Panc1 (cell line): ENCODE measurements around the gene CDH16. TPM values are rescaled to one million over a fixed set of nuclear protein-coding genes. Genes with fewer than 3 reads are reported as not detected.

ENCODE experiments used
- ATAC-seq: fragments of 200-7000 bp; cut with Tn5 transposase; 2 replicates; pipeline ENCODE4 v1.9.1; 2020; ENCODE audit warnings: mild to moderate bottlenecking, moderate library complexity
- BruUV-seq: library from RNA; stranded (reverse); fragments of 400-500 nt; replicated peaks from 2 replicates; lab custom pipeline; 2021; lab: Mats Ljungman, UMichigan
- CTCF ChIA-PET: fragments of 300-600 bp; sonication (Branson Sonifier 250); formaldehyde crosslinking; loops from one replicate; lab custom pipeline; 2022; ENCODE audit warnings: antibody characterized with exemption; lab: Charles Lee
- POLR2A ChIA-PET: fragments of 300-600 bp; sonication (Branson Sonifier 250); formaldehyde crosslinking; loops from one replicate; lab custom pipeline; 2022; ENCODE audit warnings: antibody characterized with exemption; lab: Charles Lee
- DNase-seq: peaks from one replicate; pipeline ENCODE4 v3.0.0-alpha.2; 2010; ENCODE audit warnings: low read depth, low spot score
- H3K27ac ChIP-seq: 2 replicates; pipeline ENCODE4 v1.5.1; 2011; ENCODE audit warnings: mild to moderate bottlenecking, low read length, inconsistent platforms
- H3K27me3 ChIP-seq: fragments of 200-500 bp; sonication (Bioruptor generic); 2 replicates; pipeline ENCODE4 v1.6.0; 2014; ENCODE audit warnings: low read length, inconsistent platforms; ENCODE audit not compliant: control insufficient read depth, insufficient read depth
- H3K36me3 ChIP-seq: fragments of 200-500 bp; sonication (Bioruptor generic); 2 replicates; pipeline ENCODE4 v1.5.1; 2014; ENCODE audit warnings: inconsistent platforms, mild to moderate bottlenecking, low read length, moderate library complexity; ENCODE audit not compliant: control insufficient read depth, insufficient read depth
- H3K4me1 ChIP-seq: 2 replicates; pipeline ENCODE4 v1.5.1; 2011; ENCODE audit warnings: inconsistent platforms, mild to moderate bottlenecking, low read length, moderate library complexity; ENCODE audit not compliant: control insufficient read depth, insufficient read depth
- H3K4me3 ChIP-seq, 2 experiments: 2 replicates each; pipeline ENCODE4 v1.5.1; 2011 to 2012; ENCODE audit warnings: low read depth in 2 of 2, low read length in 2 of 2, mild to moderate bottlenecking in 2 of 2, inconsistent platforms in 1 of 2, moderate library complexity in 1 of 2
- H3K9me3 ChIP-seq: fragments of 200-500 bp; sonication (Bioruptor generic); 2 replicates; pipeline ENCODE4 v1.5.1; 2014; ENCODE audit warnings: low read depth, mild to moderate bottlenecking, inconsistent platforms, low read length, moderate library complexity; ENCODE audit not compliant: control insufficient read depth, insufficient read depth
- CTCF ChIP-seq: fragments of 450-650 bp; IDR thresholded peaks from 2 replicates; pipeline ENCODE4 v1.5.1; 2017; ENCODE audit warnings: mild to moderate bottlenecking
- POLR2AphosphoS5 ChIP-seq: IDR thresholded peaks from 2 replicates; pipeline ENCODE4 v1.6.1; 2012; ENCODE audit warnings: mild to moderate bottlenecking, low read depth, low read length, moderate library complexity
- REST ChIP-seq, 2 experiments: IDR thresholded peaks; 2 replicates each; pipeline ENCODE4 v1.6.1; 2011 to 2012; ENCODE audit warnings: low read depth in 2 of 2, control low read depth in 1 of 2, low read length in 1 of 2, mild to moderate bottlenecking in 1 of 2, moderate library complexity in 1 of 2; ENCODE audit not compliant: insufficient read depth in 1 of 2
- SIN3A ChIP-seq: IDR thresholded peaks from 2 replicates; pipeline ENCODE4 v1.6.1; 2012; ENCODE audit warnings: low read depth, mild to moderate bottlenecking, low read length, moderate library complexity, borderline replicate concordance; ENCODE audit not compliant: insufficient read depth
- TCF7L2 ChIP-seq: IDR thresholded peaks from 2 replicates; pipeline ENCODE4 v1.6.1; 2011; ENCODE audit warnings: mild to moderate bottlenecking, low read depth, low read length, inconsistent platforms
- in situ Hi-C: cut with HindIII; loops from 2 replicates; pipeline ENCODE4 v1.10.0; 2016; ENCODE audit warnings: low sequenced_read_pairs, low pct_unique_long_range_greater_than_20kb
- intact Hi-C: fragments of 100-400 bp; cut with micrococcal nuclease; formaldehyde crosslinking; loops from one replicate; pipeline ENCODE4 v1.10.0; 2022; ENCODE audit not compliant: unreplicated experiment
- total RNA-seq: library from RNA; stranded (reverse); gene quantifications from one replicate; pipeline ENCODE4 v1.2.1, GENCODE V29; 2021; ENCODE audit not compliant: unreplicated experiment

The CDH16 gene
- total RNA-seq, 1 experiment from 2014 or later, result not detected

- DNase-seq (no peak), ATAC-seq (no peak)
- Histone ChIP-seq H3K27me3 (no peaks in the 10 kb centered on the region), H3K27ac (no peak overlapping the region), H3K4me3 (no peak overlapping the region), H3K4me1 (no peaks in the 10 kb centered on the region), H3K9me3 (no peaks in the 10 kb centered on the region), H3K36me3 (no peaks in the 10 kb centered on the region)
- in situ Hi-C loops, result no loop called here
- POLR2A ChIA-PET, result interaction anchor here (0.6 kb wide), 2 partner anchors 87 to 304 kb away, joined by 4 to 7 read pairs; no protein-coding TSS in a partner anchor
- no TSS peak for BruUV-seq
- TF ChIP-seq REST (IDR thresholded peaks at IDR 0.05; ENCODE audit: insufficient read depth in 1 of 2, low read depth in 2 of 2, low read length in 1 of 2), result no peak
- no peak for TF ChIP-seq CTCF
- TF ChIP-seq TCF7L2, result no peak
- no peak for TF ChIP-seq SIN3A
- no peak for TF ChIP-seq POLR2AphosphoS5
- CTCF ChIA-PET, result interaction anchor here (0.6 kb wide), 1 partner anchor 43 kb away, joined by 3 read pairs; no protein-coding TSS in a partner anchor
- intact Hi-C loops, result no loop called here
Observed at GRCh38 chr16:66944054-66944441, 25.4 kb upstream of the CDH16 start.

GRCh38 chr16:66943426-66944053 lies 24.9 kb upstream of the CDH16 start:
- no peak overlapping the region for H3K27ac ChIP-seq
- H3K9me3 ChIP-seq, result no peaks in the 10 kb centered on the region
- H3K27me3 ChIP-seq, result no peaks in the 10 kb centered on the region
- H3K4me1 ChIP-seq, result no peaks in the 10 kb centered on the region
- intact Hi-C loops (no loop called here), in situ Hi-C loops (no loop called here)
- no peak overlapping the region for H3K4me3 ChIP-seq
- ChIA-PET CTCF (interaction anchor here (0.6 kb wide), 1 partner anchor 83 kb away, joined by 3 read pairs; no protein-coding TSS in a partner anchor), POLR2A (no interaction called here)
- H3K36me3 ChIP-seq, result no peaks in the 10 kb centered on the region
- TF ChIP-seq POLR2AphosphoS5 (no peak), CTCF (no peak), REST (IDR thresholded peaks at IDR 0.05; ENCODE audit: insufficient read depth in 1 of 2, low read depth in 2 of 2, low read length in 1 of 2) (no peak)
- DNase-seq, result no peak
- BruUV-seq, result no TSS peak
- ATAC-seq, result no peak
